ENCODE data around the gene LOXL1. TPM values are rescaled to one million over a fixed set of nuclear protein-coding genes. Genes with fewer than 3 reads are reported as not detected.

LOXL1 gene, protein sequence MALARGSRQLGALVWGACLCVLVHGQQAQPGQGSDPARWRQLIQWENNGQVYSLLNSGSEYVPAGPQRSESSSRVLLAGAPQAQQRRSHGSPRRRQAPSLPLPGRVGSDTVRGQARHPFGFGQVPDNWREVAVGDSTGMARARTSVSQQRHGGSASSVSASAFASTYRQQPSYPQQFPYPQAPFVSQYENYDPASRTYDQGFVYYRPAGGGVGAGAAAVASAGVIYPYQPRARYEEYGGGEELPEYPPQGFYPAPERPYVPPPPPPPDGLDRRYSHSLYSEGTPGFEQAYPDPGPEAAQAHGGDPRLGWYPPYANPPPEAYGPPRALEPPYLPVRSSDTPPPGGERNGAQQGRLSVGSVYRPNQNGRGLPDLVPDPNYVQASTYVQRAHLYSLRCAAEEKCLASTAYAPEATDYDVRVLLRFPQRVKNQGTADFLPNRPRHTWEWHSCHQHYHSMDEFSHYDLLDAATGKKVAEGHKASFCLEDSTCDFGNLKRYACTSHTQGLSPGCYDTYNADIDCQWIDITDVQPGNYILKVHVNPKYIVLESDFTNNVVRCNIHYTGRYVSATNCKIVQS
- 10 to 100 TPM in 1 of 4 donors, 1 to 10 TPM in 3; 6.2 to 12.9 (median 8.6) TPM for total RNA-seq

DNA sequence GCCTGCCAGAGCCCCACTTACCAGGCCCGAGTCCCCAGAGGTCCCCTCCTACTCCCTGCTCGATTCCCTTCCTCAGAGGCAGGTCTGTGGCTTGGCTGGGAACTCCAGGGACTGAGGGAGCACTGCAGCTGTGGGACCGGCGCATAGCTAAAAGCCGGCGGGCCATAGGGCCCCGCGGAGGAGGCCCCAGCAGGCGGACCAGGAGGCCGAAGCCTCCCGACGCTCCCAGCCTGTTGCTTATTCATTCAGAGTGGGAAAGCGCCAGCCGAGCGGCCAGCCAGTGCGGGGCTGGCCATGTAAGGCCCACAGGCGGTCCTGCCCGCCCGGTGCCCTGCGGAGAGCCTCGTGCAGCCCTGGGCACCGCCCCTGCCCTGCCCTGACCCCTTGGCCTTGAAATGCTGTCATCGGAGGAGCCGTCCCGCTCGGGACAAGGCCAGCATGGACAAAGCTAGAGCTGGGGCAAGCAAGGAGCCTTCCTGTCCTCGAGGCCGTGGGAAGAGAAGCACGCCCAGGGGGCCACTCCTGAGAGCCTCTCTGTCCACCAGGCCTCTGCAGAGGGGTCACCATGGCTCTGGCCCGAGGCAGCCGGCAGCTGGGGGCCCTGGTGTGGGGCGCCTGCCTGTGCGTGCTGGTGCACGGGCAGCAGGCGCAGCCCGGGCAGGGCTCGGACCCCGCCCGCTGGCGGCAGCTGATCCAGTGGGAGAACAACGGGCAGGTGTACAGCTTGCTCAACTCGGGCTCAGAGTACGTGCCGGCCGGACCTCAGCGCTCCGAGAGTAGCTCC, at the start of gene LOXL1:
LOXL1 (plus strand) TSS at position 244 of the 784 bp plus-strand sequence; CDS start at position 566, 322 bp downstream.
- DNase-seq (ENCODE audit: low spot score), result no peak
- ATAC-seq (ENCODE audit: low FRiP score), result peak; percentile 59
- TF ChIP-seq, protein P1, sequence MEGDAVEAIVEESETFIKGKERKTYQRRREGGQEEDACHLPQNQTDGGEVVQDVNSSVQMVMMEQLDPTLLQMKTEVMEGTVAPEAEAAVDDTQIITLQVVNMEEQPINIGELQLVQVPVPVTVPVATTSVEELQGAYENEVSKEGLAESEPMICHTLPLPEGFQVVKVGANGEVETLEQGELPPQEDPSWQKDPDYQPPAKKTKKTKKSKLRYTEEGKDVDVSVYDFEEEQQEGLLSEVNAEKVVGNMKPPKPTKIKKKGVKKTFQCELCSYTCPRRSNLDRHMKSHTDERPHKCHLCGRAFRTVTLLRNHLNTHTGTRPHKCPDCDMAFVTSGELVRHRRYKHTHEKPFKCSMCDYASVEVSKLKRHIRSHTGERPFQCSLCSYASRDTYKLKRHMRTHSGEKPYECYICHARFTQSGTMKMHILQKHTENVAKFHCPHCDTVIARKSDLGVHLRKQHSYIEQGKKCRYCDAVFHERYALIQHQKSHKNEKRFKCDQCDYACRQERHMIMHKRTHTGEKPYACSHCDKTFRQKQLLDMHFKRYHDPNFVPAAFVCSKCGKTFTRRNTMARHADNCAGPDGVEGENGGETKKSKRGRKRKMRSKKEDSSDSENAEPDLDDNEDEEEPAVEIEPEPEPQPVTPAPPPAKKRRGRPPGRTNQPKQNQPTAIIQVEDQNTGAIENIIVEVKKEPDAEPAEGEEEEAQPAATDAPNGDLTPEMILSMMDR (IDR thresholded peaks at IDR 0.05), result no peak

DNA sequence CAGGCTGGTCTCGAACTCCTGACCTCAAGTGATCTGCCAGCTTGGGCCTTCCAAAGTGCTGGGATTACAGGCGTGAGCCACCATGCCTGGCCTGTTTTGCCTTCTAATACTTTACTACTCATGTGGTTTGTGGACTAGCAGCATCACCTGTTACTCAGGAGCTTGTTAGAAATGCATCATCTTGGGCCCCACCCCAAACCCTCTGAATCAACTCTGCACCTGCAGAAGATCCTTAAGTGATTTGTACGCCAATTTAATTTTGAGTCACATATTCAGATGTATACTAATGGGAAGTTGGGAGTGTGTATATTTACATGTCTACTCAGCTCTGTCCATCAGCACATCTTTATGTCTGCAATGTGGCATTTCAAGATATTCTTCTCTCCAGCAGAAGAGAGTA, 46.8 kb upstream of the LOXL1 start:
- TF ChIP-seq, protein P1 (IDR thresholded peaks at IDR 0.05), result no peak
- ATAC-seq (ENCODE audit: low FRiP score), result no peak
- no peak for DNase-seq (ENCODE audit: low spot score)

DNA sequence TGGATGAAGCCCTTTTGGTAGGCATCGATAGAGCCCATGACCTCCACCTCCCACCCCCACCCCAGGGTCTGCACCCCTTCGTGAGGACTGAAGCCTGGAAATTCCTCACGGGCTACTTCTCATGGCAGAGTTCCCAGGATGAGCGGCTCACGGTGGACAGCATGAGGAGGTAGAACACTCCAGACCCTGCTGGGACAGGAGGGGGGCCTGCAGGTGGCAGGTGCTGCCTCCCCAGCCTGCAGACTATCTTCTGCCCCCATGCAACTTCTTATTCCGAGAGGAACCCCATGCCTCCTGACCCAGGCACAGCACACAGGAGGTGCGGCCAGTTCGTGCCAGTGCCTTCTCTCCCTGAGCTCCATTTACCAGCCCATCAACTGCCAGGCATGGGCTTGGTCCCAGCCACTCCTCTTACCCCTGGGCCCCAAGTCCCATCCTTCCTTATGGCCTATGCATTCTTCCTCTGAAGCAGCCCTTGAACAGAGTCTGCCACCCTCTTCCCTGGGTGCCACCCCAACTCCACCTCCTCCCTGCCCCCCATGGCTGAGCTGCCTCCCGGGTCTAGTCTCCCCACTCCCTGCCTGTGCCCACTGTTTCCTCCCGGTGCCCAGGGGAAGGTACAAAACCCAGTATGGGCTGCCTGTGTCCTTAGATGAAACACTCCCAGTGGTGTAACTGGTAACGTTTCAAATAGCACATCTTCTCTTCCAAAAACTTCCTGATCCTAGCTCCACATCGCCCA, 44.5 kb upstream of the LOXL1 start:
- ATAC-seq (ENCODE audit: low FRiP score), result peak; percentile 31
- TF ChIP-seq, protein P1 (IDR thresholded peaks at IDR 0.05), result no peak
- no peak for DNase-seq (ENCODE audit: low spot score)

DNA sequence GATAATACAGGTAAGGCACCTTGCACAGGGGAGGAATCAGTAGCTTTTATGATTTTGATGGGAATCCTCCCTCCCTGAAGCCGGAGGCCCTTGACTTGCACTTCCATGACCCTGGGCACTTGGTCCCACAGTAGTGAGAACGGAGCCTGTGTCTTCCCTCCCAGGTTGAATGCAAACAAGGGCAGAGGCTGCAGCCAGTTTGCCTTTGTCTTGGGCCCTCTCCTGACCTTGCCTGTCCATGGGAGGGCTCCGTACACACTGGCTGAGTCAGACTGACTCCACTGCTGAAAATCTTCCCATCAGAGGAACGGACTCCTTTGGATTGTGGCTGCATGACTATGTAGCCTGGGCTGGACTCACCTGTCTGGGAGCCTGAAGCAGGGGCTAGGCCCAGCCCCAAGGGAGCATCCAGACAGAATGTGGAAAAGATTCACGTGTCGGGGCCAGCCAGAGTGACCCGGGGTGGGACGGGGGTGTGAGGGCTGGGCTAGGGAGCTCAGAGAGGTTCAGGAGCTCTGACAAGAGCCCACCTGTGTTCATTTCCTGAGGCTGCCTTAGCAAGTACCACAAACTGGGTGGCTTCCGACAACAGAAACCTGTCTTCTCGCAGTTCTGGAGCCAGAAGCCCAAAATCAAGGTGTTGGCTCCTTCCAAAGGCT, 43.4 kb upstream of the LOXL1 start:
- TF ChIP-seq, protein P1 (IDR thresholded peaks at IDR 0.05), result no peak
- ATAC-seq (ENCODE audit: low FRiP score) (no peak), DNase-seq (ENCODE audit: low spot score) (no peak)

DNA sequence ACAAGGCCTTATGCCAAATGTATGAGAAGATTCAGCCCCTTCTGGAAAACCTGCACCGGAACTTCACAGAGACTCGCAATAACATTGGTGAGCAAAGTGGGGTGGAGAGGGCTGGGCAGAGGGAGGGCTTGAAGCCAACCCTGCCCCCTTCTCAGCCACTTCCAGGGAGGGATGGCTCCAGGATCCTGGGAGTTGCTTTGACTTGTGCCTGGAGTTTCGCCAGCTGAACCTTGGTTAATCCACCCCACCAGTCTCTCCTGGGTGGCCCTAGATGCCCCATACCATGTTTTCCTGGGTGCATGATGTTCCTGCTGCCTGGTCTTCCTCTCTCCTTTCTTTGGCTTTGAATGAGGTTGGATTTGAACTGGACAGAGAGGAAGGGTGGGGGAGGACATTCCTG, 42.1 kb upstream of the LOXL1 start:
- TF ChIP-seq, protein P1 (IDR thresholded peaks at IDR 0.05), result no peak
- DNase-seq (ENCODE audit: low spot score) (no peak), ATAC-seq (ENCODE audit: low FRiP score) (no peak)

Data from omental fat pad (tissue), 4 donors.